HepG2 (cell line): Measurements from ENCODE around the gene CNIH4. TPM values are rescaled to one million over a fixed set of nuclear protein-coding genes. Genes with fewer than 3 reads are reported as not detected.
"Not testable (repeated sequence)": the region's sequence is repeated elsewhere in the genome, so short reads cannot be mapped to it uniquely, and the experiment has no call there.

Experiments
- ATAC-seq: fragments of 200-7000 bp; cut with Tn5 transposase; 3 replicates; pipeline ENCODE4 v1.9.1; 2020; ENCODE audit warnings: mild to moderate bottlenecking, moderate library complexity
- BruUV-seq: library from RNA; stranded (reverse); fragments of 400-500 nt; replicated peaks from 2 replicates; lab custom pipeline; 2021; lab: Mats Ljungman, UMichigan
- CTCF ChIA-PET: fragments of 300-600 bp; formaldehyde crosslinking; extraction: SDS; loops from one replicate; lab custom pipeline; 2021; ENCODE audit warnings: low total read pairs, inconsistent platforms, low intra/inter-chr PET ratio; lab: Yijun Ruan, JAX
- POLR2A ChIA-PET: fragments of 350-600 bp; sonication (Branson Sonifier 250); formaldehyde crosslinking; loops from one replicate; lab custom pipeline; 2020; ENCODE audit warnings: antibody characterized with exemption, inconsistent platforms; lab: Yijun Ruan, JAX
- DNase-seq: peaks from one replicate; pipeline ENCODE4 v3.0.0-alpha.2; 2015; ENCODE audit warnings: low spot score
- FAIRE-seq: peaks from 3 replicates; lab custom pipeline; 2011; peaks lifted over from hg19 to GRCh38; lab: Jason Lieb, UNC
- H2AFZ ChIP-seq: one replicate; pipeline ENCODE4 v1.6.1; 2011; ENCODE audit warnings: low read length, inconsistent platforms
- H3K27ac ChIP-seq: fragments of 300-600 bp; 3 replicates; pipeline ENCODE4 v1.8.0; 2011; ENCODE audit warnings: mixed run types, mild to moderate bottlenecking, mixed read lengths, low read length, inconsistent platforms; ENCODE audit not compliant: insufficient read depth; ENCODE audit errors: extremely low read length
- H3K27me3 ChIP-seq, 2 experiments: fragments of 200-600 bp in 1 of 2; 2 replicates in 1 of 2; 3 replicates in 1 of 2; pipeline versions ENCODE4 v1.6.0 to v1.8.0; 2011; ENCODE audit warnings: low read length in 2 of 2, mild to moderate bottlenecking in 2 of 2, moderate library complexity in 2 of 2, inconsistent platforms in 1 of 2; ENCODE audit not compliant: insufficient read depth in 2 of 2, control insufficient read depth in 1 of 2
- H3K36me3 ChIP-seq, 2 experiments: fragments of 200-600 bp in 1 of 2; replicated peaks in 1 of 2; 2 replicates in 1 of 2; 3 replicates in 1 of 2; pipeline versions ENCODE4 v1.5.1 to v1.8.0; 2011; ENCODE audit warnings: low read length in 2 of 2, inconsistent platforms in 1 of 2; ENCODE audit not compliant: insufficient read depth in 2 of 2, control insufficient read depth in 1 of 2
- H3K4me1 ChIP-seq: 2 replicates; pipeline ENCODE4 v1.5.1; 2012; ENCODE audit warnings: low read length, inconsistent platforms; ENCODE audit not compliant: insufficient read depth
- H3K4me2 ChIP-seq: 2 replicates; pipeline ENCODE4 v1.6.0; 2011; ENCODE audit warnings: low read depth, low read length, inconsistent platforms
- H3K4me3 ChIP-seq, 3 experiments: fragments of 200-600 bp in 1 of 3; sonication (generic), shearing (Covaris generic) in 1 of 3; replicated peaks in 1 of 3; 2 replicates each; pipeline ENCODE4 v1.5.1; 2011 to 2016; ENCODE audit warnings: low read length in 3 of 3, inconsistent platforms in 2 of 3, low read depth in 2 of 3, mild to moderate bottlenecking in 2 of 3, control low read depth in 1 of 3, mixed read lengths in 1 of 3; ENCODE audit not compliant: insufficient read depth in 1 of 3
- H3K79me2 ChIP-seq: one replicate; pipeline ENCODE4 v1.6.1; 2011; ENCODE audit warnings: low read length, inconsistent platforms; ENCODE audit not compliant: insufficient read depth
- H3K9ac ChIP-seq: 2 replicates; pipeline ENCODE4 v1.6.0; 2011; ENCODE audit warnings: mild to moderate bottlenecking, low read depth, low read length, inconsistent platforms; ENCODE audit not compliant: insufficient read depth
- H3K9me3 ChIP-seq: 2 replicates; pipeline ENCODE4 v1.5.1; 2012; ENCODE audit warnings: mild to moderate bottlenecking, low read length
- H4K20me1 ChIP-seq: 2 replicates; pipeline ENCODE4 v1.6.0; 2011; ENCODE audit warnings: inconsistent platforms, mild to moderate bottlenecking, low read length, moderate library complexity; ENCODE audit not compliant: insufficient read depth
- WGBS: methylation state at CpG from one replicate; pipeline ENCODE4 v1.1.6; 2017; ENCODE audit warnings: low lambda C conversion rate; 5-methylcytosine and 5-hydroxymethylcytosine counted together
- in situ Hi-C: cut with HindIII; loops from 2 replicates; pipeline ENCODE4 v1.10.0; 2017; ENCODE audit warnings: low pct_unique_long_range_greater_than_20kb; ENCODE audit not compliant: extremely low pct_ligation_motif_present
- intact Hi-C: fragments of 100-400 bp; cut with micrococcal nuclease; formaldehyde crosslinking; loops from one replicate; pipeline ENCODE4 v1.10.0; 2022; ENCODE audit not compliant: unreplicated experiment
- polyA plus RNA-seq, 8 experiments: library from polyadenylated mRNA; depleted of rRNA in 3 of 8; stranded (reverse) in 7 of 8; unstranded in 1 of 8; fragments of >200 nt; fragmentation: Illumina TruSeq in 4 of 8; extraction: Trizol in 4 of 8; gene quantifications; 2 replicates each; pipeline versions ENCODE4 v1.2.1 to v1.2.3, GENCODE V29; 2011 to 2016; ENCODE audit warnings: low read depth in 4 of 8, missing spikeins in 1 of 8, mixed read lengths in 1 of 8; ENCODE audit not compliant: insufficient read depth in 1 of 8
- total RNA-seq, 5 experiments: library from RNA; depleted of rRNA; stranded (reverse); fragments of >200 nt; fragmentation: Illumina TruSeq; extraction: Trizol; gene quantifications; 2 replicates each; pipeline ENCODE4 v1.2.3, GENCODE V29; 2016; ENCODE audit warnings: low read depth in 1 of 5

CNIH4 gene
- total and polyA plus RNA-seq, 2 of the 13 experiments (the other 11 are each of a cell fraction or from before 2014, with no cell fraction given) = 51.8 to 52.9 TPM

DNA sequence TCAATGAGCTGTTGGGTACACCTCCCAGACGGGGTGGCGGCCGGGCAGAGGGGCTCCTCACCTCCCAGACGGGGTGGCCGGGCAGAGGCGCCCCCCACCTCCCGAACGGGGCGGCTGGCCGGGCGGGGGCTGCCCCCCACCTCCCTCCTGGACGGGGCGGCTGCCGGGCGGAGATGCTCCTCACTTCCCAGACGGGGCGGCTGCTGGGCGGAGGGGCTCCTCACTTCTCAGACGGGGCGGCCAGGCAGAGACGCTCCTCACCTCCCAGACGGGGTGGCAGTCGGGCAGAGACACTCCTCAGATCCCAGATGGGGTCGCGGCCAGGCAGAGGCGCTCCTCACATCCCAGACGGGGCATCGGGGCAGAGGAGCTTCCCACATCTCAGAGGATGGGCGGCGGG is 7.0 kb upstream of the CNIH4 start:
- DNase-seq, H3K9me3 ChIP-seq, FAIRE-seq, H3K27me3 ChIP-seq, CTCF ChIA-PET, H4K20me1 ChIP-seq, H3K36me3 ChIP-seq, H3K4me3 ChIP-seq, ATAC-seq, BruUV-seq, in situ Hi-C loops, H3K79me2 ChIP-seq, H2AFZ ChIP-seq, intact Hi-C loops, H3K4me2 ChIP-seq, H3K9ac ChIP-seq, H3K27ac ChIP-seq, POLR2A ChIA-PET: not testable (repeated sequence)
- WGBS = 82% methylated on average over 25 of the region's 30 CpGs
- H3K4me1 ChIP-seq = peaks cover 12% of the 10 kb centered on the region

DNA sequence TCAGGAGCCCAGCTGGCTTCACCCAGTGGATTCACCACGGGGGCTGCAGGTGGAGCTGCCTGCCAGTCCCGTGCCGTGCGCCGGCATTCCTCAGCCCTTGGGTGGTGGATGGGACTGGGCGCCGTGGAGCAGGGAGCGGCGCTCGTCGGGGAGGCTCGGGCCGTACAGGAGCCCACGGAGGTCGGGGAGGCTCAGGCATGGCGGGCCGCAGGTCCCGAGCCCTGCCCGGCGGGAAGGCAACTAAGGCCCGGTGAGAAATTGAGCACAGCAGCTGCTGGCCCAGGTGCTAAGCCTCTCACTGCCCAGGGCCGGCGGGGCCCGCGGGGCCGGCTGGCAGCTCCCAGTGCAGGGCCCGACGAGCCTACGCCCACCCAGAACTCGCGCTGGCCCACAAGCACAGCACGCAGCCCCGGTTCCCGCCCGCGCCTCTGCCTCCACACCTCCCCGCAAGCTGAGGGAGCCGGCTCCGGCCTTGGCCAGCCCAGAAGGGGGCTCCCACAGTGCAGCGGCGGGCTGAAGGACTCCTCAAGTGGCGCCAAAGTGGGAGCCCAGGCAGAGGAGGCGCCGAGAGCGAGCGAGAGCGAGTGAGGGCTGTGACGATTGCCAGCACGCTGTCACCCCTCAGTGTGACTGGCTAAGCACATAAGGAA is 4.1 kb upstream of the CNIH4 start:
- peaks cover 17% of the 10 kb centered on the region for H3K4me1 ChIP-seq
- H3K4me3 ChIP-seq, in situ Hi-C loops, H3K79me2 ChIP-seq, H4K20me1 ChIP-seq, H3K9ac ChIP-seq, BruUV-seq, DNase-seq, H3K9me3 ChIP-seq, POLR2A ChIA-PET, H2AFZ ChIP-seq, H3K36me3 ChIP-seq, H3K27me3 ChIP-seq, H3K4me2 ChIP-seq, ATAC-seq, CTCF ChIA-PET, FAIRE-seq, intact Hi-C loops, H3K27ac ChIP-seq: not testable (repeated sequence)
- 86% methylated on average over 36 of the region's 49 CpGs for WGBS
